AG04449 (cell line): ENCODE results near the gene TAF3.
A peak's percentile ranks its signal among the peaks of the same experiment; 100 is the strongest.
"Not testable (repeated sequence)": the region's sequence is repeated elsewhere in the genome, so short reads cannot be mapped to it uniquely, and the experiment has no call there.

Experiments used
- CTCF ChIA-PET: fragments of 350-600 bp; formaldehyde crosslinking; extraction: SDS; loops from one replicate; lab custom pipeline; 2021; ENCODE audit warnings: antibody characterized with exemption; lab: Yijun Ruan, JAX
- POLR2A ChIA-PET: fragments of 400-600, 350-600 bp; formaldehyde crosslinking; extraction: SDS; loops from one replicate; lab custom pipeline; 2020; ENCODE audit warnings: antibody characterized with exemption, inconsistent platforms; lab: Yijun Ruan, JAX
- DNase-seq: peaks from one replicate; pipeline ENCODE4 v3.0.0-alpha.2; 2010; ENCODE audit warnings: low read depth, low spot score
- H3K4me3 ChIP-seq: 2 replicates; pipeline ENCODE4 v1.5.1; 2011; ENCODE audit warnings: low read depth, mild to moderate bottlenecking, control low read depth, low read length
- CTCF ChIP-seq: IDR thresholded peaks from one replicate; pipeline ENCODE4 v1.5.1; 2011; ENCODE audit warnings: mild to moderate bottlenecking, moderate library complexity, low read length, control low read depth, inconsistent platforms; ENCODE audit not compliant: insufficient read depth; ENCODE audit errors: missing control alignments

The TAF3 gene

GRCh38 chr10:7818295-7819120, at the start of gene TAF3:
Gene TAF3 (plus strand): TSS chr10:7818505. CDS start chr10:7818710, 205 bp downstream.
- CTCF ChIA-PET, result interaction anchor here (0.7 to 3.4 kb wide), 10 partner anchors 9 to 293 kb away, joined by 3 to 9 read pairs (median 4); partner anchors contain the start of genes ATP5F1C and KIN
- DNase-seq, result no peak
- peak within 1 kb of the TSS; percentile 94 for H3K4me3 ChIP-seq
- TF ChIP-seq CTCF, result no peak
- POLR2A ChIA-PET, result interaction anchor here (0.6 to 2.5 kb wide), 4 partner anchors 9 to 51 kb away, joined by 3 to 15 read pairs (median 6); partner anchors contain the start of genes ATP5F1C and KIN

- TF ChIP-seq CTCF, result no peak
- ChIA-PET POLR2A (no interaction called here), CTCF (interaction anchor here (0.7 kb wide), 1 partner anchor 28 kb away, joined by 3 read pairs; no protein-coding TSS in a partner anchor)
- no peak for DNase-seq
- no peak overlapping the region for H3K4me3 ChIP-seq
These were observed 44.2 kb upstream of the TAF3 start for GRCh38 chr10:7773845-7774801.

- no peak overlapping the region for H3K4me3 ChIP-seq
- ChIA-PET CTCF (no interaction called here), POLR2A (interaction anchor here (0.7 kb wide), 1 partner anchor 9 kb away, joined by 3 read pairs; no protein-coding TSS in a partner anchor)
- no peak for TF ChIP-seq CTCF
- no peak for DNase-seq
These were observed 41.5 kb upstream of the TAF3 start for GRCh38 chr10:7776777-7777176.

GRCh38 chr10:7782194-7782593, 36.1 kb upstream of the TAF3 start:
- H3K4me3 ChIP-seq, CTCF ChIA-PET, DNase-seq, POLR2A ChIA-PET: not testable (repeated sequence)

- no peak for DNase-seq
- CTCF ChIA-PET, result no interaction called here
- TF ChIP-seq CTCF, result no peak
- H3K4me3 ChIP-seq, result peak overlapping the region; percentile 98
- POLR2A ChIA-PET, result no interaction called here
These were observed 31.9 kb upstream of the TAF3 start for GRCh38 chr10:7786430-7786829.

GRCh38 chr10:7787150-7787856, 31.0 kb upstream of the TAF3 start:
- ChIA-PET POLR2A (interaction anchor here (0.6 to 2.7 kb wide), 6 partner anchors 10 to 674 kb away, joined by 3 to 19 read pairs (median 6); partner anchors contain the start of gene TAF3), CTCF (interaction anchor here (1.9 kb wide), 1 partner anchor 32 kb away, joined by 7 read pairs; the partner anchor contains the start of gene TAF3)
- H3K4me3 ChIP-seq, result peak overlapping the region; percentile 98
- DNase-seq, result no peak
- TF ChIP-seq CTCF, result no peak
